Skin epidermis (tissue), 12 donors: ENCODE results near the gene TYW1.
"Not testable (repeated sequence)": the region's sequence is repeated elsewhere in the genome, so short reads cannot be mapped to it uniquely, and the experiment has no call there.

Experiments
- H3K27ac ChIP-seq, 21 experiments: fragments of 200-600 bp; sonication (generic) in 11 of 21; one replicate each; pipeline ENCODE4 v1.5.0; 2020; ENCODE audit warnings: mild to moderate bottlenecking in 3 of 21, inconsistent platforms in 2 of 21, moderate library complexity in 2 of 21
- H3K4me3 ChIP-seq, 7 experiments: fragments of 200-600 bp; sonication (generic) in 2 of 7; one replicate each; pipeline ENCODE4 v1.5.0; 2020; ENCODE audit warnings: inconsistent platforms in 2 of 7, mild to moderate bottlenecking in 2 of 7, moderate library complexity in 1 of 7

Gene TYW1

GRCh38 chr7:67178915-67179688, 182.5 kb downstream of the TYW1 start:
- H3K4me3 ChIP-seq, H3K27ac ChIP-seq: not testable (repeated sequence)

DNA sequence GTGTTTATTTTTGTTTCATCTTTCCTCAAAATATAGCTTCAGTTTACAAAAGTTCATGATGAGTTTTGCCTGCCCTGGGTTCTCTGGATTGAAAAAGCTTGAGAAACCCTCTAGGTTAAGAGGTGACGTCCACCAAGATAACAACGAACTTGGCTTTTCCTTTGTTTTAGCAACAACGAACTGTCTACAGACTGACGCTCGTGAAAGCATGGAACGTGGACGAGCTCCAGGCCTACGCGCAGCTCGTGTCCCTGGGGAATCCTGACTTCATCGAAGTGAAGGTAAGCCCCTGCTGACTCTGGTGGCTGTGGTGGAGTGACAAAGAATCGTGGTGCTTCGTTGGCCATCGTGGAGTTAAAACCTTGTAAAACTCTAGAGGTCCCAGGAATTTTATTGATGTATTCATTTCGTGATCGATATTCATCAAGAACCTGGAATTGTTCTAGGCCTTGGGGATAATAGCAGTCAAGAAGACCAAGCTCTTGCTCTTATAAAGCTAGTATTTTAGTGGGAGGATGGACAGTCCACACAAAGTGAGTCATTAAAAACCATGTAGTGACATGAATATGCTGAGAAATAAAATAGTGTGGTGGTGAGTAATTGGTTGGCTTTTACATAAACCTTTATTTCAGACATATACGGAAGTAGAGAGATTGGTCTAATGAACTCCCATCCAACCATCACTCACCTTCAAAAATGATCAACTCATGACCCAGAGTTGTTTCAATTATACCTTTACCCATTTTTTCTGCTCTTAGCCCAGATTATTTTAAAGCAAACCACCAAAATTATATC, 186.5 kb downstream of the TYW1 start:
- not testable (repeated sequence) for H3K4me3 ChIP-seq, H3K27ac ChIP-seq

DNA sequence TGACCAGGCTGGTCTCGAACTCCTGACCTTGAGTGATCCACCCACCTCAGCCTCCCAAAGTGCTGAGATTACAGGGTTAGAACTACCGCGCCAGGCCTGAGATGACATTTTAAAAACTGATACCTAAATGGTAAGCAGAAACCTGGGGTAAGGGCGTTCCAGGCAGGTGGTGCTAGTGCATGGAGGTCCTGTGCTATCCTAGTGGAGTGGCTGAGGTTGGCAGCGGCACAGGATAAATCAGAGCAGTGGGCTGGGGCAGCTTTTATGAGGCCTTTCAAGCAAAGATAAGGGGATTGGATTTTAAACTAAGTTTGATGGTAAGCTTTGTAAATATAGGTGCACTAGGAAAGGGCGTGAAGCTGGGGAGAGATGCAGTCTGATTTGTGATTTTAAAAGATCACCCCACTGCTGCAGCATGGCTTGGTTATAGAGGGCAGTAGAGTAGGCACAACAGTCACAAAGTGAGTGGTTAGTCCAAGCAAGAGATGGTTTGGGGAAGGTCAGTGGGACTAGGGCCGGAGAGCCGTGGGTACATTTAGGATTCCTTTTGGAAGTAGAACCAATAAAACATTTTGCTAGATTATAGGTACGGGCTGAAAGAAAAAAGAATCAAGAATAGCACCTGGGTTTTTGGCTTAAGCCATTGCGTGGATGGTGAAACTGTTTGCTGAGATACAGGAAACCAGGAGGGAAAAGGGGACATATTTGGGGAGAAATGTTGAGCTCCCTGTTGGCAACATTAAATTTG, 188.5 kb downstream of the TYW1 start:
- not testable (repeated sequence) for H3K27ac ChIP-seq, H3K4me3 ChIP-seq

GRCh38 chr7:67185660-67186129, 189.1 kb downstream of the TYW1 start:
- not testable (repeated sequence) for H3K4me3 ChIP-seq, H3K27ac ChIP-seq

DNA sequence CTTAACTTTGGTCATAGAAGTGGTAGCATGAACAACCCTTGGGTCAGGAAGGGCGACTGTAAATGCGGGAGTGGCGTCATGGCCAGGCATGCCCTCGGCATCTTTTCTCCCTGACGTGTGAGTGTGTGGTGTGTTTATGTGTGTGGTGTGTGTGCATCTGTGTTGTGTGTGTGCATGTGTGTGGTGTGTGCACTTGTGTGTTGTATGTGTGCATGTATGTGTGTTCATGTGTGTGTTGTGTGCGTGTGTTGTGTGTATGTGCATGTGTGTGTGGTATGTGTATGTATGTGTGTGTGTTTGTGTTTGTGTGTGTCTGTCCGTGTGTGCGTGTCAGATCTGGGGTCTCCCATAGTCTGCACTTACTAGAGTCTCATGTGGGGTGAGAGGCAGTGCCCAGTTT, 192.5 kb downstream of the TYW1 start:
- H3K4me3 ChIP-seq, H3K27ac ChIP-seq: not testable (repeated sequence)

DNA sequence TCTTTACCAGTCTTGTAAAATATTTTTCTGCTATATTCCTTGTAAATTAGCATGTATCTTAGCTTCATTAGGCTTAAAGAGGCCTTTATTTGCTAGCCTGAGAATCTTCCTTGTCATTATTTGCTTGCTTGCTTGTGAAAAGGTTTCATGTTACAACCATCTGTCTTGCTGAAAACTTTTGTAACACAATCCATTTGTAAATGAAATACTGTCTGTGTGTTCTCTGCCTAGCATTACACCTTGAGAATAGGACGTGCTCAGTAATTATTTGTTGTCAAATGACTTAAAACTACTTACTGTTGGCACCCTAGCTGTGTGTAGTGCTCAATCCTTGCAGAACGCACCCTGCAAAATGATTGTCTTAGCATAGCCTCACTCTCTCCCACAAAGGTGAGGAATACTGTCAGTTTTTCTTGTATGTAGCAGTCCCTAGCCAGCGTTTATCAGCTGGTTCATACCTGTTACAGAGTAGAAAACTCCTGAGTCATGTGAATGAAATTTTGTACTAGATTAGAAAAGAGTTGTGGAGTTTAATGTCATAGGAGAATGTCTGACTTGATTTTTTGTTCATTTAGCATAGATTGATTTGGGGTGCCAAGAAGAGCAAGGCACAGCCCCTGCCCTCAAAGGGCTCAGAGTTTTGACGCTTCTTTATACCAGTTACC, 193.3 kb downstream of the TYW1 start:
- not testable (repeated sequence) for H3K4me3 ChIP-seq, H3K27ac ChIP-seq

GRCh38 chr7:67191002-67191720, 194.5 kb downstream of the TYW1 start:
- H3K4me3 ChIP-seq, H3K27ac ChIP-seq: not testable (repeated sequence)

DNA sequence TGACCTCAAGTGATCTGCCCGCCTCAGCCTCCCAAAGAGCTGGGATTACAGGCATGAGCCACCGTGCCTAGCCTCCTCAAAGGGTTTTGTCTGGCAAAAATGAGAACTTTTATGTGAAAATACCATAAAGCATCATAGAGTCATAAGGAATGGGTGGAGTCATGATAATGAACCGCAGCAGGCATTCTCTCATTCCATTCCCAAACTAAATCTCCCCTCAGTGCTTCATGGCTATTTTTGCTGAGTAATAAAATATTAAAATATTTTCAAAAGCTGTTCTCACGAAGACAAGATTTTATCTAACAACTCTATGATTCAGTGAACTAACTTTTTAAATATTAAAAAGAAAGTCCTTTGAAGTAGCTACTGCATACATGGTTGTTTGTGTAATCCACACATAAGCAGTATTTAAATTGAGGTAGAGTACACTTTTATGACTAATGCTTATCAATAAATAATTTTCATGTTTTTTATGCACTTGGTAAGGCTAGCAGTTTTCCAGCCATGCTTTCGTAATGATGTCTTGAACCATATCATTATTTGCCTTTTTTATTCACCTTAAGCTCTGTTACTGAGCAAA, 195.6 kb downstream of the TYW1 start:
- H3K27ac ChIP-seq, H3K4me3 ChIP-seq: not testable (repeated sequence)

DNA sequence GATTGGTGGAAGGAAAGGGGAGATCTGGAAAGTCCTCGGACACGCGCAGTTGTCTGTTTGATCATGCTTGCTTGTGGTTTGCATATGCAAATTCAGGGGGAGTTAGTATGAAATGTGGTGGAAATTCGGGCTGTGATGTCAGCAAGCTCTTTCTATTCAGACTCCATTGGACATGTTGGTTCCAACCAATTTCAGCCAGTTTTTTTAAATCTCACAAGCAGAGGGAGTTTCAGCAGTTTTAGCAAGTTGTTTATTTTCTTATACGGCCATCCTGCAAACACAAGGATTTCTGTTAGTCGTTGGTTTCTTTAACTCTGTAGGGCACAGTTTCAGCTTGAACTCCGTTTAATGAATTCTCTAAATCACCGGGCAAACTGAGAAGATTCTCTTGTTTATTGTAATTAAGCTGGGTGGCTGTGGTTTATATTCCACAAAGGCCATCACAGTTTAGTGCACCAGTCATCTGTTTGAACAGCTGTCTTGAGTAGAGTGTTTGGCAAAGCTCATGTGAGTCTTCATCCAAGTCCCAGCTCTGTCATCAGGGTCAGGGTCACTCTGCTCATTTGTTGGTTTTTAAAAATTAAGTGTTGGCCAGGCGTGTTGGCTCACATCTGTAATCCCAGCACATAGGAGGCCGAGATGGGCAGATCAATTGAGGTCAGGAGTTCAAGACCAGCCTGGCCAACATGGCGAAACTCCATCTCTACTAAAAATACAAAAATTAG, 196.4 kb downstream of the TYW1 start:
- H3K4me3 ChIP-seq, H3K27ac ChIP-seq: not testable (repeated sequence)

DNA sequence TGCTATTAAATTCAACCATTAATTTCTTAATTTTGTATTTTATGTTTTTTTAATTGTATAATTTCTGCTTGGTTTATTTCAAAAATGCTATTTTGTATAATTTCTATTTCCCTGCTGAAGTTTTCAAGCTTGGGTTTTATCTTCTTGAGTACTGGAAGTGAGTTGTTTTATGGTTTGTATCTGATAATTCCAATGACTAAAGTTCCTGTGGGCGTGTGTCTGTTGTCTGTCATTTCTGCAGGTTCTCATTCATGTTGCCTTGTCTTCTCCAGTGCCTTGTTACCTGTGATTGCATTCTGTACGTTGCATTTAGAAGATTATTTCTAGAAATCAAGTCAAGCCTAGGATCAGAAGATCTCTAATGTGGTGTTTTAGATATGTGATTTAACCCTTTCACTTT, 199.5 kb downstream of the TYW1 start:
- not testable (repeated sequence) for H3K4me3 ChIP-seq, H3K27ac ChIP-seq

DNA sequence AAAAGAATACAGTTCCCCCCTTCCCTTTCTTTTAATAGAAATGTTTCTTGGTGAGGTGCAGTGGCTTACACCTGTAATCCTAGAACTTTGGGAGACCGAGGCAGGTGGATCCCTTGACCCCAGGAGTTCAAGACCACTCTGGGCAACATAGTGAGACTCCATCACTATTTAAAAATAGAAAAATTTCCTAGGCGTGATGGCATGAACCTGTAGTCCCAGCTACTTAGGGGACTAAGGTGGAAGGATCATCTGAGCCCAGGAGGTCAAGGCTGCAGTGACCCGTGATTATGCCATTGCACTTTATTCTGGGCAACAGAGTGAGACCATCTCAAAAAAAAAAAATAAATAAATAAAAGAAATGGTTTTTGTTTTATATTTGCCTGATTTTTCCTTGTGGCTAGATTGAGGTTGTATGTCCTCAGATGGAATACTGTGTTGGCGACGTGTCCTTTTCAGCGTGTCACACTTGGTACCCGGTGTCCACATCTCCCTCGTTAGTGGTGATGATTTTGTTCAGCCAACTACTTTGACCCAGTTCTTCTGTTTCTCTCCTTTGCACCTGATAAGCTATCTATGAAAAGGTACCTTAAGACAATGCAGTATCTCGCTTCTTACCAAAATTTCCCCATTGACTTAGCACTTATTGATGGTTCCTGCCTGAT, 202.4 kb downstream of the TYW1 start:
- not testable (repeated sequence) for H3K4me3 ChIP-seq, H3K27ac ChIP-seq

DNA sequence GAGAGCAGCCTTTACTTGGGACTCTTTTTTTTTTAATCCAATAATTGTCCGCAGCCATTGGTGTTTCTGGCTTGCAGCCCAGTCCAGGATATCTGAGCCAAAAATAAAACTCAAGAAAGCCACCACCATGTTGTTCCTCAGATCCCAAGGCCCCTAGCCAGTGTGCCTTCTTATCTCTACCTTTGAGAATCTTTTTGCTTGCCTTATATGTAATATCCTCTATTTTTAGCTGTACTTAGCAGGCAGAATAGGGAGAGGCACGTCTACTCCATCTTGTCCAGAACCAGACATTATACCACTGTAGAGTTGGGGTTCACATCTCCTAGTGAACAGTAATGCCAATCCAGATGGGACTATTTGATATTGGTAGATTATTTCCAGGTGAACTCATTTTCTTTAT, 209.1 kb downstream of the TYW1 start:
- H3K4me3 ChIP-seq, H3K27ac ChIP-seq: not testable (repeated sequence)

DNA sequence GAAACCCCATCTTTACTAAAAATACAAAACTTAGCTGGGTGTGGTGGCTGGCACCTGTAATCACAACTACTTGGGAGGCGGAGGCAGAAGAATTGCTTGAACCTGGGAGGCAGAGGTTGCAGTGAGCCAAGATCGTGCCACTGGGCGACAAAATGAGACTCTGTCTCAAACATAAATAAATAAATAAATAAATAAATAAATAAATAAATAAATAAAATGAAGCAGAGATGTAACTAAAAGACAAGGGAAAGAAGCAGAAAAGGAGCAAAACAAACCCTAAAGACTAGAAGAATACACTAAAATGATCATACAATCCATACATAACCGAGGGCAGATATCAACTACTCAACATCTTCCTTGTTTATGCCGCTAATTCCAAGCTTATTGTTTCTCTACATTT, 209.8 kb downstream of the TYW1 start:
- Histone ChIP-seq H3K4me3 (no peak overlapping the region), H3K27ac (no peak overlapping the region)

DNA sequence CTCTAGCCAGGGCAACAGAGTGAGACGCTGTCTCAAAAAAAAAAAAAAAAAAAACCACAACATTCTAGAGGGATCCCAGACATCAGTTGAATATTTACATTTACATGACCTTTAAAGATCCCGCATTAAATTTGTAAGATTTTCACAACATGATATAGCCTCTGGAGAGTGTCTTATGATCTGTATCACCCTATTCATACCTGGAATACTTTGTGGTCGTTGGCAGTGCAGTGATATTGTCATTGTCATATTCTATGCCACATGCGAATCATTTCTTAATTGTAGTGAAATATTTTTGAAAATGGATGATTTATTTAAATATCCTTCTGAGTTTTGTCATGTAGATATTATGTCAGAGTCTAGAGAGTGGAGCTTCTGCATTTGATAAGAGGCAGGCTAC, 212.0 kb downstream of the TYW1 start:
- not testable (repeated sequence) for H3K27ac ChIP-seq, H3K4me3 ChIP-seq

- H3K27ac ChIP-seq, result no peak overlapping the region
These were observed 212.6 kb downstream of the TYW1 start for GRCh38 chr7:67209256-67209655.

GRCh38 chr7:67210567-67210966, 213.9 kb downstream of the TYW1 start:
- Histone ChIP-seq H3K27ac (no peak overlapping the region), H3K4me3 (no peak overlapping the region)

More at GRCh38 chr7:67209256-67209655, 212.6 kb downstream of the TYW1 start:
- H3K4me3 ChIP-seq, result no peak overlapping the region

GRCh38 chr7:67211650-67212330, 215.2 kb downstream of the TYW1 start:
- not testable (repeated sequence) for H3K4me3 ChIP-seq, H3K27ac ChIP-seq
